ENCODE data around the gene INSR.

DNA sequence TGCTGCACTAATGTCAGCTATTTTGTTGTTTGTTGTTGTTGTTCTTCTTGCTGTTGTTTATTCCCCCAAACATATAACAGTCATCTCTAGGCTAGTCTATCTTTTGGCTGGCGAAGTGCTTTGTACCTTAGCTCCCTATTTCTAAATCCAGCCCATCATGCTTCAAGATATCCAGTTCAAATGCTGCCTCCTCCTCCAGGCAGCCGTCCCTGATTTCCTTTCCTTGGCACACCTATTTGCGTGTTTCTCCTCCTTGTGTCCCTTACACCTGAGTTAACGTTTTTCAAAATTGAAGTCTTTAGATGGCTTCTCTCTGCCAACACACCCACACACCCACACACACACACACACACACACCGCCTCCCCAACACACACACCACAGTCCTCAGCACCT is 25.5 kb downstream of the INSR start:
- TF ChIP-seq, protein P1, sequence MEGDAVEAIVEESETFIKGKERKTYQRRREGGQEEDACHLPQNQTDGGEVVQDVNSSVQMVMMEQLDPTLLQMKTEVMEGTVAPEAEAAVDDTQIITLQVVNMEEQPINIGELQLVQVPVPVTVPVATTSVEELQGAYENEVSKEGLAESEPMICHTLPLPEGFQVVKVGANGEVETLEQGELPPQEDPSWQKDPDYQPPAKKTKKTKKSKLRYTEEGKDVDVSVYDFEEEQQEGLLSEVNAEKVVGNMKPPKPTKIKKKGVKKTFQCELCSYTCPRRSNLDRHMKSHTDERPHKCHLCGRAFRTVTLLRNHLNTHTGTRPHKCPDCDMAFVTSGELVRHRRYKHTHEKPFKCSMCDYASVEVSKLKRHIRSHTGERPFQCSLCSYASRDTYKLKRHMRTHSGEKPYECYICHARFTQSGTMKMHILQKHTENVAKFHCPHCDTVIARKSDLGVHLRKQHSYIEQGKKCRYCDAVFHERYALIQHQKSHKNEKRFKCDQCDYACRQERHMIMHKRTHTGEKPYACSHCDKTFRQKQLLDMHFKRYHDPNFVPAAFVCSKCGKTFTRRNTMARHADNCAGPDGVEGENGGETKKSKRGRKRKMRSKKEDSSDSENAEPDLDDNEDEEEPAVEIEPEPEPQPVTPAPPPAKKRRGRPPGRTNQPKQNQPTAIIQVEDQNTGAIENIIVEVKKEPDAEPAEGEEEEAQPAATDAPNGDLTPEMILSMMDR (tag by site-specific recombination; IDR thresholded peaks at IDR 0.05): no peak
- no peak for TF ChIP-seq ZBTB11 (tag by site-specific recombination; conservative IDR thresholded peaks at IDR 0.05; ENCODE audit: low read depth)
- TF ChIP-seq, protein P2, sequence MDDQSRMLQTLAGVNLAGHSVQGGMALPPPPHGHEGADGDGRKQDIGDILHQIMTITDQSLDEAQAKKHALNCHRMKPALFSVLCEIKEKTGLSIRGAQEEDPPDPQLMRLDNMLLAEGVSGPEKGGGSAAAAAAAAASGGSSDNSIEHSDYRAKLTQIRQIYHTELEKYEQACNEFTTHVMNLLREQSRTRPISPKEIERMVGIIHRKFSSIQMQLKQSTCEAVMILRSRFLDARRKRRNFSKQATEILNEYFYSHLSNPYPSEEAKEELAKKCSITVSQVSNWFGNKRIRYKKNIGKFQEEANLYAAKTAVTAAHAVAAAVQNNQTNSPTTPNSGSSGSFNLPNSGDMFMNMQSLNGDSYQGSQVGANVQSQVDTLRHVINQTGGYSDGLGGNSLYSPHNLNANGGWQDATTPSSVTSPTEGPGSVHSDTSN (CRISPR knock-in tag; IDR thresholded peaks at IDR 0.05): no peak
